Measurements from ENCODE around the gene SERPINB7.
"Not testable (repeated sequence)": the region's sequence is repeated elsewhere in the genome, so short reads cannot be mapped to it uniquely, and the experiment has no call there.

SERPINB7 gene

GRCh38 chr18:63775166-63775730 is at the start of gene SERPINB7:
SERPINB7 (plus strand) TSS chr18:63775418; CDS start chr18:63782373, 6,955 bp downstream.
- no peak for DNase-seq

- DNase-seq: no peak
These were observed 49.3 kb upstream of the SERPINB7 start for GRCh38 chr18:63725682-63726480.

- DNase-seq: no peak
These were observed 44.4 kb upstream of the SERPINB7 start for GRCh38 chr18:63730773-63731172.

GRCh38 chr18:63731215-63731614 is 44.0 kb upstream of the SERPINB7 start:
- DNase-seq: no peak

- DNase-seq: no peak
These were observed 38.3 kb upstream of the SERPINB7 start for GRCh38 chr18:63736876-63737275.

- DNase-seq: no peak
These were observed 33.4 kb upstream of the SERPINB7 start for GRCh38 chr18:63741769-63742168.

GRCh38 chr18:63747006-63747405 is 28.2 kb upstream of the SERPINB7 start:
- DNase-seq: no peak

- DNase-seq: no peak
These were observed 25.7 kb upstream of the SERPINB7 start for GRCh38 chr18:63749489-63749888.

GRCh38 chr18:63752636-63753035 is 22.6 kb upstream of the SERPINB7 start:
- no peak for DNase-seq

- no peak for DNase-seq
These were observed 21.5 kb upstream of the SERPINB7 start for GRCh38 chr18:63753676-63754075.

GRCh38 chr18:63757541-63757940 is 17.7 kb upstream of the SERPINB7 start:
- no peak for DNase-seq

GRCh38 chr18:63758615-63759240 is 16.5 kb upstream of the SERPINB7 start:
- DNase-seq: no peak

- not testable (repeated sequence) for DNase-seq
These were observed 15.4 kb upstream of the SERPINB7 start for GRCh38 chr18:63759786-63760185.

- no peak for DNase-seq
These were observed 12.7 kb upstream of the SERPINB7 start for GRCh38 chr18:63762518-63762917.

GRCh38 chr18:63763831-63764600 is 11.2 kb upstream of the SERPINB7 start:
- no peak for DNase-seq

GRCh38 chr18:63765837-63766236 is 9.4 kb upstream of the SERPINB7 start:
- DNase-seq: no peak

- peak; percentile 49 for DNase-seq
These were observed 1.7 kb upstream of the SERPINB7 start for GRCh38 chr18:63773551-63773950.

- no peak for DNase-seq
These were observed 707 bp upstream of the SERPINB7 start for GRCh38 chr18:63774511-63774910.

- DNase-seq: no peak
These were observed 4.2 kb downstream of the SERPINB7 start for GRCh38 chr18:63779386-63779785.

GRCh38 chr18:63783394-63783793 is 8.2 kb downstream of the SERPINB7 start:
- DNase-seq: no peak

GRCh38 chr18:63784787-63785452 is 9.7 kb downstream of the SERPINB7 start:
- no peak for DNase-seq

GRCh38 chr18:63787673-63788072 is 12.5 kb downstream of the SERPINB7 start:
- no peak for DNase-seq
